GM12878 (cell line): ENCODE measurements around the gene DNAJA1. TPM values are rescaled to one million over a fixed set of nuclear protein-coding genes. Genes with fewer than 3 reads are reported as not detected.

Experiments used
- BRCA1 ChIP-seq: IDR thresholded peaks from 2 replicates; pipeline ENCODE4 v1.6.1; 2011; ENCODE audit warnings: low read depth, low read length, improper control_type of control experiment
- CBFB ChIP-seq: IDR thresholded peaks from 2 replicates; pipeline ENCODE4 v1.6.1; 2016; ENCODE audit warnings: antibody characterized with exemption, low read depth
- GATAD2B ChIP-seq: fragments of 450-650 bp; conservative IDR thresholded peaks from 2 replicates; pipeline ENCODE4 v1.6.1; 2017; ENCODE audit warnings: low read depth, mild to moderate bottlenecking, moderate library complexity
- HDGF ChIP-seq: fragments of 450-650 bp; IDR thresholded peaks from 2 replicates; pipeline ENCODE4 v1.6.1; 2016; ENCODE audit warnings: antibody characterized with exemption
- IRF4 ChIP-seq: IDR thresholded peaks from 2 replicates; pipeline ENCODE4 v1.6.1; 2011; ENCODE audit warnings: low read depth, low read length
- KLF5 ChIP-seq: fragments of 450-650 bp; IDR thresholded peaks from 2 replicates; pipeline ENCODE4 v1.6.1; 2014; ENCODE audit warnings: mild to moderate bottlenecking; ENCODE audit not compliant: partially characterized antibody
- MYC ChIP-seq: IDR thresholded peaks from 2 replicates; pipeline ENCODE4 v1.6.1; 2011; ENCODE audit warnings: mild to moderate bottlenecking, low read length, moderate library complexity, inconsistent platforms; ENCODE audit not compliant: insufficient read depth, insufficient replicate concordance, insufficient read length, severe bottlenecking
- NFYB ChIP-seq: IDR thresholded peaks from 2 replicates; pipeline ENCODE4 v1.6.1; 2011; ENCODE audit warnings: low read depth, mild to moderate bottlenecking, low read length, improper control_type of control experiment, moderate library complexity; ENCODE audit not compliant: insufficient read depth
- POLR2A ChIP-seq: IDR thresholded peaks from 2 replicates; pipeline ENCODE4 v1.6.1; 2011; ENCODE audit warnings: low read depth, mild to moderate bottlenecking, low read length
- RAD51 ChIP-seq: fragments of 450-650 bp; IDR thresholded peaks from 2 replicates; pipeline ENCODE4 v1.6.1; 2016; ENCODE audit warnings: moderate library complexity, mild to moderate bottlenecking, inconsistent platforms
- SMAD1 ChIP-seq: fragments of 450-650 bp; IDR thresholded peaks from 2 replicates; pipeline ENCODE4 v1.6.1; 2018; ENCODE audit warnings: mild to moderate bottlenecking, low read depth; ENCODE audit not compliant: partially characterized antibody
- SMARCA5 ChIP-seq: fragments of 450-650 bp; IDR thresholded peaks from 2 replicates; pipeline ENCODE4 v1.6.1; 2017; ENCODE audit warnings: mild to moderate bottlenecking
- SUPT20H ChIP-seq: IDR thresholded peaks from 2 replicates; pipeline ENCODE4 v1.6.1; 2011; ENCODE audit warnings: low read depth, mild to moderate bottlenecking, low read length, moderate library complexity, borderline replicate concordance; ENCODE audit not compliant: control insufficient read depth
- WRNIP1 ChIP-seq: IDR thresholded peaks from 2 replicates; pipeline ENCODE4 v1.6.1; 2011; ENCODE audit warnings: low read depth, low read length, improper control_type of control experiment, borderline replicate concordance
- YBX1 ChIP-seq: fragments of 450-650 bp; IDR thresholded peaks from 2 replicates; pipeline ENCODE4 v1.6.1; 2016; ENCODE audit warnings: antibody characterized with exemption
- ZSCAN29 ChIP-seq: fragments of 450-650 bp; IDR thresholded peaks from 2 replicates; pipeline ENCODE4 v1.6.1; 2017; ENCODE audit warnings: mild to moderate bottlenecking, moderate library complexity
- polyA plus RNA-seq, 11 experiments: library from polyadenylated mRNA; depleted of rRNA in 4 of 11; unstranded in 6 of 11; stranded (reverse) in 5 of 11; fragments of >200 nt; fragmentation: Nextera tagmentation in 4 of 11; fragmentation: Illumina TruSeq in 1 of 11; extraction: Ambion mirVana in 4 of 11; extraction: Trizol in 1 of 11; gene quantifications; 1 replicate in 1 of 11; 2 replicates in 10 of 11; pipeline versions ENCODE4 v1.2.1 to v1.2.3, GENCODE V29; 2011 to 2016; ENCODE audit warnings: inconsistent platforms in 2 of 11, missing spikeins in 2 of 11, low read depth in 1 of 11
- total RNA-seq, 4 experiments: library from RNA; depleted of rRNA in 3 of 4; stranded (reverse); fragments of >200 nt in 3 of 4; fragmentation: Illumina TruSeq in 1 of 4; extraction: Trizol in 1 of 4; gene quantifications; 2 replicates each; pipeline versions ENCODE4 v1.2.1 to v1.2.3, GENCODE V29; 2013 to 2021
- TF ChIP-seq, protein P1 (sequence below): IDR thresholded peaks from 2 replicates; pipeline ENCODE4 v1.6.1; 2012; ENCODE audit warnings: improper control_type of control experiment, low read depth, low read length; ENCODE audit not compliant: insufficient replicate concordance
- TF ChIP-seq, protein P2 (sequence below): IDR thresholded peaks from 2 replicates; pipeline ENCODE4 v1.6.1; 2012; ENCODE audit warnings: low read depth, low read length, improper control_type of control experiment
- TF ChIP-seq, protein P3 (sequence below): fragments of 150-350 bp; IDR thresholded peaks from 2 replicates; pipeline ENCODE4 v1.6.1; 2016; ENCODE audit warnings: low read depth, low read length
- TF ChIP-seq, protein P4 (sequence below): fragments of 150-350 bp; IDR thresholded peaks from 2 replicates; pipeline ENCODE4 v1.6.1; 2014; ENCODE audit warnings: mild to moderate bottlenecking, low read depth, low read length

DNAJA1 gene
- total and polyA plus RNA-seq, 10 of the 15 experiments (the other 5 are each of a cell fraction or from before 2014, with no cell fraction given): 69.7 to 206 (median 146) TPM

DNA sequence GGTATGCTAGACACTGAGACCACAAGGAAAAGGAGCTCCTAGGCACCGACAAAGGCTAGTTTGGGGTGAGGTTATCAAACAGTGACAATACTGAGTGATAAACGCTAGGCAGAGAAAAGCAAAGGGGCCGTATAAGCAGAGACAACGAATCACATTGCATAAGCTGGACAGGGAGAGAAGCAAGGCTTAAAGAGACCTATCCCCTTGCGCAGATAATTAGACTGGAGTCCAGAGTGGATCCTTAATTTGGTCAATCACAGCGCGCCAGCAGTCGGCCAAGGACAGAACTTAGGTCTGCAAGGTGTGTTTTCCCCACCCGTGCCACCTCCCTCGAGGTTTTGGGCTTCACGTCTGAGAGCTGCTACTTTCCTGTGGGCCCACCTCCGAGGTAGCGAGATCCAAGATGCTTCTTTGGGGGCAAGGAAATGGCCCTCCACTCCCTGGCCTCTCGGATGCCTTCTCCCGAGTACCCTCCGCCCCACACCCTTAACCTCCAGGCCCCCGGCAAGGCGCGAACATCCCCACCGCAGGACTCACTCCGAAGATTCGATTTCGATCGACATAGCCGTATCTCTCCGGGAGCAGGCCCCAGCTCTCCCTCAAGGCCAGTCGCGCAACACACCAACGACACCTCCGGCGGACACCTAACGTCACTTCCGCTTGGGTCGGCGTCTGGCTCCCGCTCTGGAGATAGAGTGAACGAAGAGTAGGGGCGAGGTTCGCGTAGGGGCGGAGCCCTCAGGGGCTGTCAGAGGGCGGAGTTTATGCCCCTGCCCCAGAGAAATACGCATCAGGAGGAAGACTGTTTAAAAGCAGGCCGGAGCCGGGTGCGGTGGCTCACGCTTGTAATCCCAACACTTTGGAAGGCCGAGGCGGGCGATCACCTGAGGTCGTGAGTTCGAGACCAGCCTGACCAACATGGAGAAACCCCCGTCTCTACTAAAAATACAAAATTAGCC, 51.3 kb downstream of the DNAJA1 start, which contains the start of gene SMU1 (continued):
- TF ChIP-seq MYC (no peak), WRNIP1 (0 out of 2 replicates have a peak, but pooled peaks have one; percentile 67), KLF5 (no peak), CBFB (peak; percentile 59; the same call in 1 of the 2 replicates), ZSCAN29 (no peak), SMARCA5 (peak; percentile 69; the same call in 1 of the 2 replicates), HDGF (no peak), GATAD2B (no peak), RAD51 (no peak), SMAD1 (no peak), IRF4 (0 out of 2 replicates have a peak, but pooled peaks have one; percentile 11), POLR2A (peak; percentile 94), NFYB (no peak), YBX1 (no peak), SUPT20H (no peak), BRCA1 (no peak)
- TF ChIP-seq, protein P1, sequence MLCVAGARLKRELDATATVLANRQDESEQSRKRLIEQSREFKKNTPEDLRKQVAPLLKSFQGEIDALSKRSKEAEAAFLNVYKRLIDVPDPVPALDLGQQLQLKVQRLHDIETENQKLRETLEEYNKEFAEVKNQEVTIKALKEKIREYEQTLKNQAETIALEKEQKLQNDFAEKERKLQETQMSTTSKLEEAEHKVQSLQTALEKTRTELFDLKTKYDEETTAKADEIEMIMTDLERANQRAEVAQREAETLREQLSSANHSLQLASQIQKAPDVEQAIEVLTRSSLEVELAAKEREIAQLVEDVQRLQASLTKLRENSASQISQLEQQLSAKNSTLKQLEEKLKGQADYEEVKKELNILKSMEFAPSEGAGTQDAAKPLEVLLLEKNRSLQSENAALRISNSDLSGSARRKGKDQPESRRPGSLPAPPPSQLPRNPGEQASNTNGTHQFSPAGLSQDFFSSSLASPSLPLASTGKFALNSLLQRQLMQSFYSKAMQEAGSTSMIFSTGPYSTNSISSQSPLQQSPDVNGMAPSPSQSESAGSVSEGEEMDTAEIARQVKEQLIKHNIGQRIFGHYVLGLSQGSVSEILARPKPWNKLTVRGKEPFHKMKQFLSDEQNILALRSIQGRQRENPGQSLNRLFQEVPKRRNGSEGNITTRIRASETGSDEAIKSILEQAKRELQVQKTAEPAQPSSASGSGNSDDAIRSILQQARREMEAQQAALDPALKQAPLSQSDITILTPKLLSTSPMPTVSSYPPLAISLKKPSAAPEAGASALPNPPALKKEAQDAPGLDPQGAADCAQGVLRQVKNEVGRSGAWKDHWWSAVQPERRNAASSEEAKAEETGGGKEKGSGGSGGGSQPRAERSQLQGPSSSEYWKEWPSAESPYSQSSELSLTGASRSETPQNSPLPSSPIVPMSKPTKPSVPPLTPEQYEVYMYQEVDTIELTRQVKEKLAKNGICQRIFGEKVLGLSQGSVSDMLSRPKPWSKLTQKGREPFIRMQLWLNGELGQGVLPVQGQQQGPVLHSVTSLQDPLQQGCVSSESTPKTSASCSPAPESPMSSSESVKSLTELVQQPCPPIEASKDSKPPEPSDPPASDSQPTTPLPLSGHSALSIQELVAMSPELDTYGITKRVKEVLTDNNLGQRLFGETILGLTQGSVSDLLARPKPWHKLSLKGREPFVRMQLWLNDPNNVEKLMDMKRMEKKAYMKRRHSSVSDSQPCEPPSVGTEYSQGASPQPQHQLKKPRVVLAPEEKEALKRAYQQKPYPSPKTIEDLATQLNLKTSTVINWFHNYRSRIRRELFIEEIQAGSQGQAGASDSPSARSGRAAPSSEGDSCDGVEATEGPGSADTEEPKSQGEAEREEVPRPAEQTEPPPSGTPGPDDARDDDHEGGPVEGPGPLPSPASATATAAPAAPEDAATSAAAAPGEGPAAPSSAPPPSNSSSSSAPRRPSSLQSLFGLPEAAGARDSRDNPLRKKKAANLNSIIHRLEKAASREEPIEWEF: no peak
- TF ChIP-seq, protein P2, sequence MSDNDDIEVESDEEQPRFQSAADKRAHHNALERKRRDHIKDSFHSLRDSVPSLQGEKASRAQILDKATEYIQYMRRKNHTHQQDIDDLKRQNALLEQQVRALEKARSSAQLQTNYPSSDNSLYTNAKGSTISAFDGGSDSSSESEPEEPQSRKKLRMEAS: peak; percentile 29; the same call in 1 of the 2 replicates
- TF ChIP-seq, protein P3, sequence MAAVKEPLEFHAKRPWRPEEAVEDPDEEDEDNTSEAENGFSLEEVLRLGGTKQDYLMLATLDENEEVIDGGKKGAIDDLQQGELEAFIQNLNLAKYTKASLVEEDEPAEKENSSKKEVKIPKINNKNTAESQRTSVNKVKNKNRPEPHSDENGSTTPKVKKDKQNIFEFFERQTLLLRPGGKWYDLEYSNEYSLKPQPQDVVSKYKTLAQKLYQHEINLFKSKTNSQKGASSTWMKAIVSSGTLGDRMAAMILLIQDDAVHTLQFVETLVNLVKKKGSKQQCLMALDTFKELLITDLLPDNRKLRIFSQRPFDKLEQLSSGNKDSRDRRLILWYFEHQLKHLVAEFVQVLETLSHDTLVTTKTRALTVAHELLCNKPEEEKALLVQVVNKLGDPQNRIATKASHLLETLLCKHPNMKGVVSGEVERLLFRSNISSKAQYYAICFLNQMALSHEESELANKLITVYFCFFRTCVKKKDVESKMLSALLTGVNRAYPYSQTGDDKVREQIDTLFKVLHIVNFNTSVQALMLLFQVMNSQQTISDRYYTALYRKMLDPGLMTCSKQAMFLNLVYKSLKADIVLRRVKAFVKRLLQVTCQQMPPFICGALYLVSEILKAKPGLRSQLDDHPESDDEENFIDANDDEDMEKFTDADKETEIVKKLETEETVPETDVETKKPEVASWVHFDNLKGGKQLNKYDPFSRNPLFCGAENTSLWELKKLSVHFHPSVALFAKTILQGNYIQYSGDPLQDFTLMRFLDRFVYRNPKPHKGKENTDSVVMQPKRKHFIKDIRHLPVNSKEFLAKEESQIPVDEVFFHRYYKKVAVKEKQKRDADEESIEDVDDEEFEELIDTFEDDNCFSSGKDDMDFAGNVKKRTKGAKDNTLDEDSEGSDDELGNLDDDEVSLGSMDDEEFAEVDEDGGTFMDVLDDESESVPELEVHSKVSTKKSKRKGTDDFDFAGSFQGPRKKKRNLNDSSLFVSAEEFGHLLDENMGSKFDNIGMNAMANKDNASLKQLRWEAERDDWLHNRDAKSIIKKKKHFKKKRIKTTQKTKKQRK: no peak
- TF ChIP-seq, protein P4, sequence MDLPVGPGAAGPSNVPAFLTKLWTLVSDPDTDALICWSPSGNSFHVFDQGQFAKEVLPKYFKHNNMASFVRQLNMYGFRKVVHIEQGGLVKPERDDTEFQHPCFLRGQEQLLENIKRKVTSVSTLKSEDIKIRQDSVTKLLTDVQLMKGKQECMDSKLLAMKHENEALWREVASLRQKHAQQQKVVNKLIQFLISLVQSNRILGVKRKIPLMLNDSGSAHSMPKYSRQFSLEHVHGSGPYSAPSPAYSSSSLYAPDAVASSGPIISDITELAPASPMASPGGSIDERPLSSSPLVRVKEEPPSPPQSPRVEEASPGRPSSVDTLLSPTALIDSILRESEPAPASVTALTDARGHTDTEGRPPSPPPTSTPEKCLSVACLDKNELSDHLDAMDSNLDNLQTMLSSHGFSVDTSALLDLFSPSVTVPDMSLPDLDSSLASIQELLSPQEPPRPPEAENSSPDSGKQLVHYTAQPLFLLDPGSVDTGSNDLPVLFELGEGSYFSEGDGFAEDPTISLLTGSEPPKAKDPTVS: no peak
